ENCODE data around the gene IQGAP3. TPM values are rescaled to one million over a fixed set of nuclear protein-coding genes. Genes with fewer than 3 reads are reported as not detected.
"Not testable (repeated sequence)": the region's sequence is repeated elsewhere in the genome, so short reads cannot be mapped to it uniquely, and the experiment has no call there.

IQGAP3 gene
- total and polyA plus RNA-seq, 4 donors, result under 0.01 to 8.5 (median 0.43) TPM

DNA sequence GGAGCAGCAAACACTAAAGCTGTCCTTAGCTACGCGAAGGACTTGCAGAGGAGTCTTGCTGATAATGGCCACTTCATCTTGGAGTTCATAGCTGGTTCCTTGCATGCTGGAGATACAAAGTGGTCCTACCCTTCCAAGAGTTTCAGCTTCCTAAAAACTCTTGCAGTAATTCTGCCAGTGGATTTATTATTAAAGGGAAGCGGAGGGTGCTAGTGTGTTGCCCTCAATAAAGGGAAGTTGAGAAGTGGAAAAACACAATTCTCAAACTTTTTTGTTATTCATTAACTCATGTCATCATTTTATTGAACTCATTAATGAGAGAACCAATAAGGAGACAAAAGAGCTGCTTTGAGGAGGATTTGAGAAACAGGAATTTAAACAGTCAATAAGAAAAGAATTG, 40.3 kb upstream of the IQGAP3 start (continued):
- TF ChIP-seq, protein P1, sequence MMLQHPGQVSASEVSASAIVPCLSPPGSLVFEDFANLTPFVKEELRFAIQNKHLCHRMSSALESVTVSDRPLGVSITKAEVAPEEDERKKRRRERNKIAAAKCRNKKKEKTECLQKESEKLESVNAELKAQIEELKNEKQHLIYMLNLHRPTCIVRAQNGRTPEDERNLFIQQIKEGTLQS (IDR thresholded peaks at IDR 0.05), result no peak

- not testable (repeated sequence) for H3K9ac ChIP-seq (ENCODE audit: low read depth in 1 of 2, low read length in 2 of 2); H3K9me3 ChIP-seq (ENCODE audit: control insufficient read depth in 4 of 4, low read length in 3 of 4); H3K27ac ChIP-seq (ENCODE audit: low read depth in 1 of 2, low read length in 2 of 2); H3K27me3 ChIP-seq (ENCODE audit: control insufficient read depth in 4 of 4, insufficient read depth in 4 of 4, low read length in 3 of 4); H3K4me3 ChIP-seq (ENCODE audit: low read depth in 1 of 3, low read length in 3 of 3); DNase-seq (ENCODE audit: low spot score); H3K4me1 ChIP-seq (ENCODE audit: control insufficient read depth in 4 of 4, insufficient read depth in 4 of 4, low read length in 3 of 4); H3K36me3 ChIP-seq (ENCODE audit: control insufficient read depth in 4 of 4, insufficient read depth in 3 of 4, low read depth in 1 of 4, low read length in 3 of 4)
- 84% methylated on average over 9 of the region's 9 CpGs for WGBS
These were observed 37.7 kb upstream of the IQGAP3 start for GRCh38 chr1:156610072-156610471.

GRCh38 chr1:156608981-156609380, 36.6 kb upstream of the IQGAP3 start:
- H3K9ac ChIP-seq (ENCODE audit: low read depth in 1 of 2, low read length in 2 of 2), result no peak overlapping the region
- H3K4me1 ChIP-seq (ENCODE audit: control insufficient read depth in 4 of 4, insufficient read depth in 4 of 4, low read length in 3 of 4), result no peaks in the 10 kb centered on the region
- no peak overlapping the region for H3K27ac ChIP-seq (ENCODE audit: low read depth in 1 of 2, low read length in 2 of 2)
- no peak overlapping the region for H3K4me3 ChIP-seq (ENCODE audit: low read depth in 1 of 3, low read length in 3 of 3)
- H3K36me3 ChIP-seq (ENCODE audit: control insufficient read depth in 4 of 4, insufficient read depth in 3 of 4, low read depth in 1 of 4, low read length in 3 of 4), result no peaks in the 10 kb centered on the region
- no peaks in the 10 kb centered on the region for H3K9me3 ChIP-seq (ENCODE audit: control insufficient read depth in 4 of 4, low read length in 3 of 4)
- no peak for DNase-seq (ENCODE audit: low spot score)
- TF ChIP-seq MAX (IDR thresholded peaks at IDR 0.05), result no peak
- peak; percentile 46 to 65 for TF ChIP-seq RAD21 (IDR thresholded peaks at IDR 0.05)
- TF ChIP-seq, protein P2, sequence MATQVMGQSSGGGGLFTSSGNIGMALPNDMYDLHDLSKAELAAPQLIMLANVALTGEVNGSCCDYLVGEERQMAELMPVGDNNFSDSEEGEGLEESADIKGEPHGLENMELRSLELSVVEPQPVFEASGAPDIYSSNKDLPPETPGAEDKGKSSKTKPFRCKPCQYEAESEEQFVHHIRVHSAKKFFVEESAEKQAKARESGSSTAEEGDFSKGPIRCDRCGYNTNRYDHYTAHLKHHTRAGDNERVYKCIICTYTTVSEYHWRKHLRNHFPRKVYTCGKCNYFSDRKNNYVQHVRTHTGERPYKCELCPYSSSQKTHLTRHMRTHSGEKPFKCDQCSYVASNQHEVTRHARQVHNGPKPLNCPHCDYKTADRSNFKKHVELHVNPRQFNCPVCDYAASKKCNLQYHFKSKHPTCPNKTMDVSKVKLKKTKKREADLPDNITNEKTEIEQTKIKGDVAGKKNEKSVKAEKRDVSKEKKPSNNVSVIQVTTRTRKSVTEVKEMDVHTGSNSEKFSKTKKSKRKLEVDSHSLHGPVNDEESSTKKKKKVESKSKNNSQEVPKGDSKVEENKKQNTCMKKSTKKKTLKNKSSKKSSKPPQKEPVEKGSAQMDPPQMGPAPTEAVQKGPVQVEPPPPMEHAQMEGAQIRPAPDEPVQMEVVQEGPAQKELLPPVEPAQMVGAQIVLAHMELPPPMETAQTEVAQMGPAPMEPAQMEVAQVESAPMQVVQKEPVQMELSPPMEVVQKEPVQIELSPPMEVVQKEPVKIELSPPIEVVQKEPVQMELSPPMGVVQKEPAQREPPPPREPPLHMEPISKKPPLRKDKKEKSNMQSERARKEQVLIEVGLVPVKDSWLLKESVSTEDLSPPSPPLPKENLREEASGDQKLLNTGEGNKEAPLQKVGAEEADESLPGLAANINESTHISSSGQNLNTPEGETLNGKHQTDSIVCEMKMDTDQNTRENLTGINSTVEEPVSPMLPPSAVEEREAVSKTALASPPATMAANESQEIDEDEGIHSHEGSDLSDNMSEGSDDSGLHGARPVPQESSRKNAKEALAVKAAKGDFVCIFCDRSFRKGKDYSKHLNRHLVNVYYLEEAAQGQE (IDR thresholded peaks at IDR 0.05), result no peak
- TF ChIP-seq, protein P3, sequence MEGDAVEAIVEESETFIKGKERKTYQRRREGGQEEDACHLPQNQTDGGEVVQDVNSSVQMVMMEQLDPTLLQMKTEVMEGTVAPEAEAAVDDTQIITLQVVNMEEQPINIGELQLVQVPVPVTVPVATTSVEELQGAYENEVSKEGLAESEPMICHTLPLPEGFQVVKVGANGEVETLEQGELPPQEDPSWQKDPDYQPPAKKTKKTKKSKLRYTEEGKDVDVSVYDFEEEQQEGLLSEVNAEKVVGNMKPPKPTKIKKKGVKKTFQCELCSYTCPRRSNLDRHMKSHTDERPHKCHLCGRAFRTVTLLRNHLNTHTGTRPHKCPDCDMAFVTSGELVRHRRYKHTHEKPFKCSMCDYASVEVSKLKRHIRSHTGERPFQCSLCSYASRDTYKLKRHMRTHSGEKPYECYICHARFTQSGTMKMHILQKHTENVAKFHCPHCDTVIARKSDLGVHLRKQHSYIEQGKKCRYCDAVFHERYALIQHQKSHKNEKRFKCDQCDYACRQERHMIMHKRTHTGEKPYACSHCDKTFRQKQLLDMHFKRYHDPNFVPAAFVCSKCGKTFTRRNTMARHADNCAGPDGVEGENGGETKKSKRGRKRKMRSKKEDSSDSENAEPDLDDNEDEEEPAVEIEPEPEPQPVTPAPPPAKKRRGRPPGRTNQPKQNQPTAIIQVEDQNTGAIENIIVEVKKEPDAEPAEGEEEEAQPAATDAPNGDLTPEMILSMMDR (IDR thresholded peaks at IDR 0.05; ENCODE audit: low read depth, low read length, missing input control), result peak; percentile 23
- TF ChIP-seq GABPA (IDR thresholded peaks at IDR 0.05 in 1 of 2, conservative IDR thresholded peaks at IDR 0.05 in 1 of 2), result no peak
- TF ChIP-seq YY1 (IDR thresholded peaks at IDR 0.05), result no peak
- TF ChIP-seq FOXA2 (IDR thresholded peaks at IDR 0.05), result no peak
- no peak for TF ChIP-seq TAF1 (conservative IDR thresholded peaks at IDR 0.05)
- no peak for TF ChIP-seq RXRA (IDR thresholded peaks at IDR 0.05)
- TF ChIP-seq, protein P4, sequence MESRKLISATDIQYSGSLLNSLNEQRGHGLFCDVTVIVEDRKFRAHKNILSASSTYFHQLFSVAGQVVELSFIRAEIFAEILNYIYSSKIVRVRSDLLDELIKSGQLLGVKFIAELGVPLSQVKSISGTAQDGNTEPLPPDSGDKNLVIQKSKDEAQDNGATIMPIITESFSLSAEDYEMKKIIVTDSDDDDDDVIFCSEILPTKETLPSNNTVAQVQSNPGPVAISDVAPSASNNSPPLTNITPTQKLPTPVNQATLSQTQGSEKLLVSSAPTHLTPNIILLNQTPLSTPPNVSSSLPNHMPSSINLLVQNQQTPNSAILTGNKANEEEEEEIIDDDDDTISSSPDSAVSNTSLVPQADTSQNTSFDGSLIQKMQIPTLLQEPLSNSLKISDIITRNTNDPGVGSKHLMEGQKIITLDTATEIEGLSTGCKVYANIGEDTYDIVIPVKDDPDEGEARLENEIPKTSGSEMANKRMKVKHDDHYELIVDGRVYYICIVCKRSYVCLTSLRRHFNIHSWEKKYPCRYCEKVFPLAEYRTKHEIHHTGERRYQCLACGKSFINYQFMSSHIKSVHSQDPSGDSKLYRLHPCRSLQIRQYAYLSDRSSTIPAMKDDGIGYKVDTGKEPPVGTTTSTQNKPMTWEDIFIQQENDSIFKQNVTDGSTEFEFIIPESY (IDR thresholded peaks at IDR 0.05), result no peak
- no peak for TF ChIP-seq NR2F2 (IDR thresholded peaks at IDR 0.05)
- peaks cover 0 to 4% (median 0%) of the 10 kb centered on the region in 4 donors for H3K27me3 ChIP-seq (ENCODE audit: control insufficient read depth in 4 of 4, insufficient read depth in 4 of 4, low read length in 3 of 4)
- 46% methylated on average over 6 of the region's 6 CpGs for WGBS

All from liver (tissue), 9 donors.